Natural killer cell treated with Interleukin-12 subunit alpha and Interleukin-12 subunit beta and Interleukin-15 and Interleukin-18, amount 100 ng/mL, for 72 hours (primary cell): ENCODE results near the gene CDR2L. TPM values are rescaled to one million over a fixed set of nuclear protein-coding genes. Genes with fewer than 3 reads are reported as not detected.

ENCODE experiments used
- ATAC-seq, 2 donors: fragments of 150-1000 bp; cut with Tn5 transposase in 1 of 2; sonication (Bioruptor Pico), chemical (Tn5 transposase) in 1 of 2; 2 replicates each; pipeline ENCODE4 v1.10.0; 2021
- DNase-seq: peaks from one replicate; pipeline ENCODE4 v3.0.0; 2022; ENCODE audit warnings: low spot score
- H3K27ac Mint-ChIP-seq, 2 donors: 1 replicate in 1 of 2; 2 replicates in 1 of 2; pipeline ENCODE4 v1.8.0; 2022; ENCODE audit warnings: mixed read lengths in 2 of 2, mild to moderate bottlenecking in 1 of 2, moderate library complexity in 1 of 2
- H3K27me3 Mint-ChIP-seq, 2 donors: 1 replicate in 1 of 2; 2 replicates in 1 of 2; pipeline ENCODE4 v1.8.0; 2022; ENCODE audit warnings: mixed read lengths in 2 of 2
- H3K36me3 Mint-ChIP-seq: one replicate; pipeline ENCODE4 v1.8.0; 2022; ENCODE audit warnings: mixed read lengths
- H3K4me1 Mint-ChIP-seq, 2 donors: 1 replicate in 1 of 2; 2 replicates in 1 of 2; pipeline ENCODE4 v1.8.0; 2022; ENCODE audit warnings: low read depth in 2 of 2, mixed read lengths in 2 of 2, mild to moderate bottlenecking in 1 of 2
- H3K4me3 Mint-ChIP-seq: one replicate; pipeline ENCODE4 v1.8.0; 2022; ENCODE audit warnings: mixed read lengths
- H3K9me3 Mint-ChIP-seq: 2 replicates; pipeline ENCODE4 v1.8.0; 2022; ENCODE audit warnings: mixed read lengths
- total RNA-seq, 2 donors: library from RNA; stranded (reverse); gene quantifications; one replicate each; pipeline ENCODE4 v1.2.3, GENCODE V29; 2022

Gene CDR2L
- total RNA-seq: under 1 TPM; 0.07 to 0.47 TPM

- Mint-ChIP-seq H3K9me3 (no peaks in the 10 kb centered on the region), H3K4me3 (peak within 1 kb of the TSS; percentile 87), H3K27ac (no peak within 1 kb of the TSS), H3K4me1 (peaks cover 4 to 8% of the 10 kb centered on the region in 2 donors), H3K36me3 (no peaks in the 10 kb centered on the region), H3K27me3 (peaks cover 10 to 13% of the 10 kb centered on the region in 2 donors)
- ATAC-seq (peak; percentile 98), DNase-seq (peak; percentile 94)
Measured at GRCh38 chr17:74987418-74987908, at the start of gene CDR2L. Gene CDR2L, plus strand, starts transcription at chr17:74987632. Its CDS starts 412 bp downstream, at chr17:74988044.

GRCh38 chr17:74938194-74938950 is 49.1 kb upstream of the CDR2L start:
- H3K4me1 Mint-ChIP-seq: no peaks in the 10 kb centered on the region
- no peak for ATAC-seq
- no peak overlapping the region for H3K4me3 Mint-ChIP-seq
- H3K36me3 Mint-ChIP-seq: no peaks in the 10 kb centered on the region
- H3K27ac Mint-ChIP-seq: no peak overlapping the region
- peaks cover 36 to 48% of the 10 kb centered on the region in 2 donors for H3K27me3 Mint-ChIP-seq
- no peak for DNase-seq
- no peaks in the 10 kb centered on the region for H3K9me3 Mint-ChIP-seq

GRCh38 chr17:74939534-74939933 is 47.9 kb upstream of the CDR2L start:
- Mint-ChIP-seq H3K27me3 (peaks cover 35 to 48% of the 10 kb centered on the region in 2 donors), H3K4me1 (no peaks in the 10 kb centered on the region), H3K4me3 (no peak overlapping the region), H3K36me3 (no peaks in the 10 kb centered on the region), H3K27ac (no peak overlapping the region), H3K9me3 (no peaks in the 10 kb centered on the region)
- no peak for ATAC-seq
- no peak for DNase-seq

- no peaks in the 10 kb centered on the region for H3K9me3 Mint-ChIP-seq
- ATAC-seq (no peak), DNase-seq (no peak)
- H3K27me3 Mint-ChIP-seq: peaks cover 35 to 46% of the 10 kb centered on the region in 2 donors
- H3K27ac Mint-ChIP-seq: no peak overlapping the region
- H3K36me3 Mint-ChIP-seq: no peaks in the 10 kb centered on the region
- H3K4me1 Mint-ChIP-seq: no peaks in the 10 kb centered on the region
- H3K4me3 Mint-ChIP-seq: no peak overlapping the region
Measured at GRCh38 chr17:74941128-74941725, 46.2 kb upstream of the CDR2L start.

GRCh38 chr17:74943808-74944522 is 43.5 kb upstream of the CDR2L start:
- Mint-ChIP-seq H3K4me1 (no peaks in the 10 kb centered on the region), H3K27me3 (peaks cover 14 to 28% of the 10 kb centered on the region in 2 donors), H3K4me3 (no peak overlapping the region), H3K36me3 (no peaks in the 10 kb centered on the region), H3K27ac (no peak overlapping the region), H3K9me3 (no peaks in the 10 kb centered on the region)
- no peak for ATAC-seq
- DNase-seq: no peak

- Mint-ChIP-seq H3K4me1 (no peaks in the 10 kb centered on the region), H3K36me3 (no peaks in the 10 kb centered on the region), H3K27me3 (peaks cover 8 to 23% of the 10 kb centered on the region in 2 donors)
Measured at GRCh38 chr17:74945543-74945942, 41.9 kb upstream of the CDR2L start.

GRCh38 chr17:74946641-74947040 is 40.8 kb upstream of the CDR2L start:
- DNase-seq (no peak), ATAC-seq (no peak)
- H3K27me3 Mint-ChIP-seq: peaks cover 8 to 20% of the 10 kb centered on the region in 2 donors
- H3K36me3 Mint-ChIP-seq: no peaks in the 10 kb centered on the region
- no peak overlapping the region for H3K4me3 Mint-ChIP-seq
- no peaks in the 10 kb centered on the region for H3K4me1 Mint-ChIP-seq
- H3K27ac Mint-ChIP-seq: no peak overlapping the region
- H3K9me3 Mint-ChIP-seq: no peaks in the 10 kb centered on the region

More at GRCh38 chr17:74945543-74945942, 41.9 kb upstream of the CDR2L start:
- ATAC-seq (peak in 1 of 2 donors; percentile 28), DNase-seq (no peak)
- Mint-ChIP-seq H3K4me3 (no peak overlapping the region), H3K27ac (no peak overlapping the region), H3K9me3 (no peaks in the 10 kb centered on the region)

GRCh38 chr17:74947041-74947754 is 40.2 kb upstream of the CDR2L start:
- DNase-seq (no peak), ATAC-seq (no peak)
- Mint-ChIP-seq H3K9me3 (no peaks in the 10 kb centered on the region), H3K4me1 (no peaks in the 10 kb centered on the region), H3K27me3 (peaks cover 8 to 17% of the 10 kb centered on the region in 2 donors), H3K36me3 (no peaks in the 10 kb centered on the region), H3K4me3 (no peak overlapping the region), H3K27ac (no peak overlapping the region)

- ATAC-seq: peak in 1 of 2 donors; percentile 20
Measured at GRCh38 chr17:74949455-74950115, 37.8 kb upstream of the CDR2L start.

GRCh38 chr17:74950207-74950606 is 37.2 kb upstream of the CDR2L start:
- Mint-ChIP-seq H3K4me1 (peaks cover 0 to 2% of the 10 kb centered on the region in 2 donors), H3K27me3 (peaks cover 3 to 8% of the 10 kb centered on the region in 2 donors), H3K9me3 (no peaks in the 10 kb centered on the region), H3K27ac (no peak overlapping the region), H3K4me3 (no peak overlapping the region), H3K36me3 (no peaks in the 10 kb centered on the region)
- DNase-seq (no peak), ATAC-seq (no peak)

More at GRCh38 chr17:74949455-74950115, 37.8 kb upstream of the CDR2L start:
- no peak for DNase-seq
- Mint-ChIP-seq H3K4me1 (peaks cover 0 to under 1% of the 10 kb centered on the region in 2 donors), H3K36me3 (no peaks in the 10 kb centered on the region), H3K9me3 (no peaks in the 10 kb centered on the region), H3K4me3 (no peak overlapping the region), H3K27ac (no peak overlapping the region), H3K27me3 (peaks cover 8 to 10% of the 10 kb centered on the region in 2 donors)

GRCh38 chr17:74951065-74951464 is 36.4 kb upstream of the CDR2L start:
- H3K9me3 Mint-ChIP-seq: no peaks in the 10 kb centered on the region

GRCh38 chr17:74951680-74952421 is 35.6 kb upstream of the CDR2L start:
- DNase-seq (no peak), ATAC-seq (no peak)
- Mint-ChIP-seq H3K4me3 (no peak overlapping the region), H3K27me3 (peaks cover 0 to 10% of the 10 kb centered on the region in 2 donors), H3K4me1 (peaks cover 0 to 2% of the 10 kb centered on the region in 2 donors), H3K27ac (no peak overlapping the region), H3K9me3 (no peaks in the 10 kb centered on the region), H3K36me3 (no peaks in the 10 kb centered on the region)

More at GRCh38 chr17:74951065-74951464, 36.4 kb upstream of the CDR2L start:
- peaks cover 0 to 2% of the 10 kb centered on the region in 2 donors for H3K4me1 Mint-ChIP-seq
- peaks cover 0 to 10% of the 10 kb centered on the region in 2 donors for H3K27me3 Mint-ChIP-seq
- DNase-seq (no peak), ATAC-seq (no peak)
- H3K27ac Mint-ChIP-seq: no peak overlapping the region
- no peak overlapping the region for H3K4me3 Mint-ChIP-seq
- H3K36me3 Mint-ChIP-seq: no peaks in the 10 kb centered on the region
